ENCODE measurements around the gene LDB3.

DNA sequence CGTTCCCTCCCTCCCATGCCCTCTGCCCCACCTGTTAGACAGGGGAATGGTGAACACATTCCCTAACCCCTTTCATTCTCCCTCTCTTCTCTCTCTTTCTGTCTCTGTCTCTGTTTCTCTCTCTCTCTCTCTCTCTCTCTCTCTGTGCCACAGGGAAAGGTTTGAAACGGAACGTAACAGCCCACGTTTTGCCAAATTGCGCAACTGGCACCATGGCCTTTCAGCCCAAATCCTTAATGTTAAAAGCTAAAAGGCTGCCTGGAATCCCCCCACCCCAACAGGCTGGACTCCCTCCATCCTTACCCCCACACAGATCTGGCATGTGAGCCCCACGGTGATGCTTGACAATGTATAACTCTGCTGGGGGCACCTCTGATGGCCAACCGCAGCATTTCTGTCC is 30.8 kb downstream of the LDB3 start:
- TF ChIP-seq POLR2A (IDR thresholded peaks at IDR 0.05) (no peak), POLR2AphosphoS5 (IDR thresholded peaks at IDR 0.05) (no peak)
- TF ChIP-seq, protein P1, sequence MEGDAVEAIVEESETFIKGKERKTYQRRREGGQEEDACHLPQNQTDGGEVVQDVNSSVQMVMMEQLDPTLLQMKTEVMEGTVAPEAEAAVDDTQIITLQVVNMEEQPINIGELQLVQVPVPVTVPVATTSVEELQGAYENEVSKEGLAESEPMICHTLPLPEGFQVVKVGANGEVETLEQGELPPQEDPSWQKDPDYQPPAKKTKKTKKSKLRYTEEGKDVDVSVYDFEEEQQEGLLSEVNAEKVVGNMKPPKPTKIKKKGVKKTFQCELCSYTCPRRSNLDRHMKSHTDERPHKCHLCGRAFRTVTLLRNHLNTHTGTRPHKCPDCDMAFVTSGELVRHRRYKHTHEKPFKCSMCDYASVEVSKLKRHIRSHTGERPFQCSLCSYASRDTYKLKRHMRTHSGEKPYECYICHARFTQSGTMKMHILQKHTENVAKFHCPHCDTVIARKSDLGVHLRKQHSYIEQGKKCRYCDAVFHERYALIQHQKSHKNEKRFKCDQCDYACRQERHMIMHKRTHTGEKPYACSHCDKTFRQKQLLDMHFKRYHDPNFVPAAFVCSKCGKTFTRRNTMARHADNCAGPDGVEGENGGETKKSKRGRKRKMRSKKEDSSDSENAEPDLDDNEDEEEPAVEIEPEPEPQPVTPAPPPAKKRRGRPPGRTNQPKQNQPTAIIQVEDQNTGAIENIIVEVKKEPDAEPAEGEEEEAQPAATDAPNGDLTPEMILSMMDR (IDR thresholded peaks at IDR 0.05) = no peak
